Loucy (cell line): ENCODE results near the gene RARB.

ENCODE experiments used
- EZH2phosphoT487 ChIP-seq: fragments of 200-600 bp; IDR thresholded peaks from 2 replicates; pipeline ENCODE4 v1.6.1; 2018; ENCODE audit warnings: antibody characterized with exemption, mild to moderate bottlenecking, moderate library complexity, borderline replicate concordance
- TF ChIP-seq, protein P1 (sequence below): fragments of 200-600 bp; sonication (generic); conservative IDR thresholded peaks from 2 replicates; pipeline ENCODE4 v1.5.1; 2014; ENCODE audit warnings: mild to moderate bottlenecking, antibody characterized with exemption, low read length

DNA sequence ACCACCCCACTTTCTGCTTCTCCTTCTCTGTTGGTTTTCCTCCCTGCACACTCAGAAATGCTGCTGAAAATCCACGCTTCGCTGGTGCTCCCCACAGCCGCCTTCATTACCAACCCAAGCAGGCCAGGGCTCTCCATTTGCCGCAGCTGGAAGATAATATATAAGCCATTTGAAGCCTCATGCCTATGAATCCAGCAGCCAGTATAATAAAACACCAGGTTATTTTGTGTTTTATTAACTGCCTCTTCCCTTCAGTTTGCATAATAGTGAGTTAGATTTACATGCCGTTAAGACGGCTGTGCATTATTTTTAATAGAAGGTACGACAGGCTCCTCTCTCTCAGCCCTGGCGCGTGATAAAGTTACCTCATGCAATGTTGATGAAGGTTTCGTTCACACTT lies 150.0 kb downstream of the RARB start:
- TF ChIP-seq, protein P1, sequence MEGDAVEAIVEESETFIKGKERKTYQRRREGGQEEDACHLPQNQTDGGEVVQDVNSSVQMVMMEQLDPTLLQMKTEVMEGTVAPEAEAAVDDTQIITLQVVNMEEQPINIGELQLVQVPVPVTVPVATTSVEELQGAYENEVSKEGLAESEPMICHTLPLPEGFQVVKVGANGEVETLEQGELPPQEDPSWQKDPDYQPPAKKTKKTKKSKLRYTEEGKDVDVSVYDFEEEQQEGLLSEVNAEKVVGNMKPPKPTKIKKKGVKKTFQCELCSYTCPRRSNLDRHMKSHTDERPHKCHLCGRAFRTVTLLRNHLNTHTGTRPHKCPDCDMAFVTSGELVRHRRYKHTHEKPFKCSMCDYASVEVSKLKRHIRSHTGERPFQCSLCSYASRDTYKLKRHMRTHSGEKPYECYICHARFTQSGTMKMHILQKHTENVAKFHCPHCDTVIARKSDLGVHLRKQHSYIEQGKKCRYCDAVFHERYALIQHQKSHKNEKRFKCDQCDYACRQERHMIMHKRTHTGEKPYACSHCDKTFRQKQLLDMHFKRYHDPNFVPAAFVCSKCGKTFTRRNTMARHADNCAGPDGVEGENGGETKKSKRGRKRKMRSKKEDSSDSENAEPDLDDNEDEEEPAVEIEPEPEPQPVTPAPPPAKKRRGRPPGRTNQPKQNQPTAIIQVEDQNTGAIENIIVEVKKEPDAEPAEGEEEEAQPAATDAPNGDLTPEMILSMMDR, result no peak
- TF ChIP-seq EZH2phosphoT487, result no peak
